Spleen (tissue), 7 donors: ENCODE measurements around the gene PTCD2.

Experiments used
- POLR2A ChIP-seq, 3 donors: fragments of 450-650 bp; IDR thresholded peaks; one replicate each; pipeline ENCODE4 v1.5.1; 2017; ENCODE audit warnings: antibody characterized with exemption in 3 of 3, mild to moderate bottlenecking in 1 of 3
- POLR2AphosphoS5 ChIP-seq, 3 donors: sonication (generic); formaldehyde crosslinking; IDR thresholded peaks; one replicate each; pipeline ENCODE4 v1.5.1; 2017; ENCODE audit warnings: antibody characterized with exemption in 3 of 3
- TF ChIP-seq, protein P1 (sequence below), 11 experiments: fragments of 200-600 bp in 7 of 11; fragments of 450-650 bp in 4 of 11; sonication (generic) in 4 of 11; IDR thresholded peaks in 8 of 11; conservative IDR thresholded peaks in 3 of 11; 1 replicate in 7 of 11; 2 replicates in 4 of 11; pipeline versions ENCODE4 v1.4.0 to v1.8.0; 2016 to 2021; ENCODE audit warnings: antibody characterized with exemption in 11 of 11, inconsistent platforms in 4 of 11, mild to moderate bottlenecking in 1 of 11
- donor health status: DM: no; HTN: no; CAD: no; lungs with moderate emphysema.
- donor health status: DM: no; HTN: no; CAD: no.
- donor health status: DM: no; HTN: no; CAD: no.

DNA sequence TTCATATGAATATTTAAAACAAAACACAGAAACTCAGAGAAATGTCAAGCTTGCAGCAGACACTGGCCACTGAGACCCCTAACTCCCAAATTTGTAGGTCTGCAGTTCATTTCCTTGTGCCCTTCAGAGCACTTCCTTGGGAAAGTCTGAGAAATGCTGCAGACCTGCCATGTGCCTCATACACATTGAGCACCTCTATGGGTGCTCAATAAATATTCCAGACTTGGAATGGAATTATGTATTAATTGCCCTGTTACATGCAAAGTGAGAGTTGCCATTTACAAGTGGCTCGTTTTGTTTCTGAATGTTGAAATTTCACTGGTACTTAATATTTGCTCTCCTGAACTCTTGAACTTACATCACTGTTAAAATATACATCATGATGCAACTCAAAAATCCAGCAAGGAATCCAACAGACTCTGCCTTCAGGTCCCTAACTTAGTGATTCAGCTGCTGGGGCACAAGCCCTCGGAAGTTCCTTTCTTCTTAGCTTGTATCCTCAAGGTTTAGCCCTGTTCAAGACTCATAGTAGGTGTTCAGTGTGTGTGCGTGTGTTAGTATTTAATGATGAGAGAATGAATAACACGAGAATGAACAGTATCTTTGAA is 90.6 kb downstream of the PTCD2 start:
- TF ChIP-seq, protein P1, sequence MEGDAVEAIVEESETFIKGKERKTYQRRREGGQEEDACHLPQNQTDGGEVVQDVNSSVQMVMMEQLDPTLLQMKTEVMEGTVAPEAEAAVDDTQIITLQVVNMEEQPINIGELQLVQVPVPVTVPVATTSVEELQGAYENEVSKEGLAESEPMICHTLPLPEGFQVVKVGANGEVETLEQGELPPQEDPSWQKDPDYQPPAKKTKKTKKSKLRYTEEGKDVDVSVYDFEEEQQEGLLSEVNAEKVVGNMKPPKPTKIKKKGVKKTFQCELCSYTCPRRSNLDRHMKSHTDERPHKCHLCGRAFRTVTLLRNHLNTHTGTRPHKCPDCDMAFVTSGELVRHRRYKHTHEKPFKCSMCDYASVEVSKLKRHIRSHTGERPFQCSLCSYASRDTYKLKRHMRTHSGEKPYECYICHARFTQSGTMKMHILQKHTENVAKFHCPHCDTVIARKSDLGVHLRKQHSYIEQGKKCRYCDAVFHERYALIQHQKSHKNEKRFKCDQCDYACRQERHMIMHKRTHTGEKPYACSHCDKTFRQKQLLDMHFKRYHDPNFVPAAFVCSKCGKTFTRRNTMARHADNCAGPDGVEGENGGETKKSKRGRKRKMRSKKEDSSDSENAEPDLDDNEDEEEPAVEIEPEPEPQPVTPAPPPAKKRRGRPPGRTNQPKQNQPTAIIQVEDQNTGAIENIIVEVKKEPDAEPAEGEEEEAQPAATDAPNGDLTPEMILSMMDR (IDR thresholded peaks at IDR 0.05 in 8 of 11, conservative IDR thresholded peaks at IDR 0.05 in 3 of 11): no peak
- TF ChIP-seq POLR2A (IDR thresholded peaks at IDR 0.05) (no peak), POLR2AphosphoS5 (IDR thresholded peaks at IDR 0.05) (no peak)
